ENCODE data around the gene RAD9A.
A peak's percentile ranks its signal among the peaks of the same experiment; 100 is the strongest.

The RAD9A gene

DNA sequence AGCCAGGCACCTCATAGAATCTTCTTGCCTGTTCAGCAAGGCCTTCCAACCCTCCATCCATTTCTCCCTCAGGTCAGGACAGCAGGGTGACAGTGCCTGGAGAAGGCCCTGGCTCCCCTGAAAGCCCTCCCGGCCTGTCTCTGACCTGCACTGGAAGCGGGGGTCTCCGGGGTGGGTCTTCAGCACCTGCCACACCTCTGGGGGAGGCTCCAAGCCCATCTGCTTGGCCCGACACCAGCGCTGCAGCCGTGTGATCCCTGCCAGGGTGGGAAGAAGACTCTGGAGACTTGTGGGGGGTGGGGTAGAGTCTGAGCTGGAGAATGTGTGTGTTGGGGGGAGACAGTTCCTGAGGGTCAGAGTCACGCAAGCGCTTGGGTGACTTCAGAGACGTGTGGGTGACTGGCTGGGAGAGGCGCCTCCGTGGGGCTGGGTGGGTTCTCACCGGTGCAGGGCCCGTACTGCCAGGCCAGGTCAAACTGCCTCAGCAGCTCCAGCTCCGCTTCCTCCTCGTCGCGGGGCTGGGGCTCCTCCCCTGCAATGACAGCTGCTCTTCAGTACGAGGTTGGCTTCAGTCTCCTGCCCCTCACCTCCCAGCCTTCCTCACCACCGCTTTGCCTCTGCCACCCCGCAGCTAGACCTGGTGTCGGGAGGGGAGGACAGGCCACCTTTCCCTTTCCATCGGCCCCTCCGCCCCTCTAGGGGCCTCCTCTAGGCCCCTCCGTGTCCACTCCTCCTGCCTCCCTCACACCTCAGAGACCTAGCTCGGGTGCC, 39.1 kb upstream of the RAD9A start:
- H3K4me3 ChIP-seq (ENCODE audit: low read depth in 1 of 2, low read length in 2 of 2), result peak overlapping the region; percentile 80 to 81
- peaks cover 3 to 11% of the 10 kb centered on the region in 2 donors for H3K36me3 ChIP-seq (ENCODE audit: control insufficient read depth in 1 of 2, insufficient read depth in 2 of 2, low read length in 2 of 2)
- peak overlapping the region; percentile 99 for H3K27ac ChIP-seq (ENCODE audit: low read length)
- H3K4me1 ChIP-seq (ENCODE audit: control insufficient read depth in 1 of 2, insufficient read depth in 2 of 2, low read length in 2 of 2), result peaks cover 32 to 36% of the 10 kb centered on the region in 2 donors
- no peaks in the 10 kb centered on the region for H3K27me3 ChIP-seq (ENCODE audit: low read depth, low read length)
- H3K9me3 ChIP-seq (ENCODE audit: control insufficient read depth in 1 of 2, low read length in 2 of 2), result no peaks in the 10 kb centered on the region

DNA sequence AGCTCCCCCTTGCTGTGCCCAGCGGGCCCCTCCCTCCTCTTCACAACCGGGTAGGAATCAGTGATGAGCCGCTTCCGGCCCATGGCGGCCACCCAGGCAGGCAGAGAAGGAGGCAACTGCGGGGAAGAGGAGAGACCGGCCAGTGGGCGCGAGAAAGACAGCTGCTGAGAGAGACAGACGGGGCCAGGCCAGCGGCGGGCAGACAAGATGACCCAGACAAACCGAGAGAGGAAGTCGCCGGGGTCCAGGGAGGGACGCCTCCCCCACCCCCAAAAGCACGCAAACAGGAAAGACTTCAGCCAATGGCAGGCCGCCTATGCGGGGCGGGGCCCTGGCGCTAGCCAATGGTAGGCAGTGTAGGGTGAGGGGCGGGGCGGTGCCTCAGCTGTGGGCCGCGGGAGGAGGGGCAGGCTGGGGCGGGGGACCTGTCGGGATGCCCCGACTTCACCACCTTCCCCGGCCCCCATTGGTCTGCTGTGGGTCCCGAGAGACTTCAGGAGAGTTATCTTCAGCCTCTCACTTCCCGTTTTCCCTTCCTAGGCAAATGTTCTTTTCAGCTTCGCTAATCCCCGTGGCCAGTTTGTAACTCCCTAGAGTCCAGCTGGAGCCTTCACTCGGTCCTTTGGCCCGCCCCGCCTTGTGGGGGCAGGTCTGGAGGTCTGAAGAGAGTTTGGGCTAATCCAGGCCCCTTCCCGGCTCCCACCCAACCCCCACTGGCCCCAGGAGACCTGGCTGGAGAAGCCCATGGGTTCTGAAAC, 38.3 kb upstream of the RAD9A start, which contains the start of gene POLD4:
Gene POLD4, minus strand, starts transcription at position 230 of the 758 bp plus-strand sequence. Its CDS starts 147 bp downstream, at position 83.
- peaks cover 32 to 42% of the 10 kb centered on the region in 2 donors for H3K4me1 ChIP-seq (ENCODE audit: control insufficient read depth in 1 of 2, insufficient read depth in 2 of 2, low read length in 2 of 2)
- peak within 1 kb of the TSS; percentile 80 to 81 for H3K4me3 ChIP-seq (ENCODE audit: low read depth in 1 of 2, low read length in 2 of 2)
- peaks cover 3 to 11% of the 10 kb centered on the region in 2 donors for H3K36me3 ChIP-seq (ENCODE audit: control insufficient read depth in 1 of 2, insufficient read depth in 2 of 2, low read length in 2 of 2)
- no peaks in the 10 kb centered on the region for H3K9me3 ChIP-seq (ENCODE audit: control insufficient read depth in 1 of 2, low read length in 2 of 2)
- peak within 1 kb of the TSS; percentile 99 for H3K27ac ChIP-seq (ENCODE audit: low read length)
- H3K27me3 ChIP-seq (ENCODE audit: low read depth, low read length), result no peaks in the 10 kb centered on the region

DNA sequence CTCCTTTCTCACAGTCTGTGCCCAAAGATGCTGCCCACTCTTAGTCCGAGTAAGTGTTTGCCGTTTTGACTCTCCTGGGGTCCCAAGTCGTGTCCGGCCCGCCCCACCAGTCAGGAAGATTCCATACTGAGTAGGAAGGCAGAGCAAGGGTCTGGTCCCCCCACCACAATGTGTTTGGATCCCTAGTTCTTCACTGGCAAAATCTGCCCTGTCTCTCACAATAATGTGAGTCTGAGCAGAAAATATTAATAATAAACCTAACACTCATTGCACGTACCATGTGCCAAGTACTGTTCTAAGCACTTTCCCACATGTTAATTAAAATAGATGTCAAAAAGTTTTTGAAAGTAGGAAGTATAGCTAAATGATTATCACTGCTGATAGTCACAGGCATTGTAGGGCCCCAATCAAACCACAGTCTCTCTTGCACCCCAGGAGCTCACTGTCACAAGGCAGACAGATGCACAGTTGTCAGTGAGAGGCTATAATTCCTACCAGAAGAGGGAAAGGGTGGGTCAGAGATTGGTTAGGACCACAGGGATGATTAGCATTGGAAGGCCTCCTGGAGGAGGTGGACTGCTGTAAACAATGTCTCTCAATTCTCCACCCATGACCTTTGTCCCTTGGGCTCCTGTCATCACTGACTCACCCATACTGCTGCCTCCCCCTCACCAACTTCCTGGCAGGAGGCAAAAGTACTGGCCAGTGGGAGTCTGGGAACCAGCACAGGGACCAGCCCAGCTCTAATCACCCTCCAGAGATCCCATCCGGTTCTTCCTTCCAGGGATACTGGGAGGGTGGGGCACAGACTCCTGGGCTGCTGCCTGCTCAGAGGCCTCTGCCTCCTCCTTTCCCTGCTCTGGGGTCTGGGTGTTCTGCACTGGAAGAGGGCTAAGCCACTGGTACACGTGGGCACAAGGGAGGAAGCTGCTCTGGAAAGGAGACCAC, 37.4 kb upstream of the RAD9A start:
- peak overlapping the region; percentile 80 to 81 for H3K4me3 ChIP-seq (ENCODE audit: low read depth in 1 of 2, low read length in 2 of 2)
- H3K27ac ChIP-seq (ENCODE audit: low read length), result peak overlapping the region; percentile 99
- H3K27me3 ChIP-seq (ENCODE audit: low read depth, low read length), result no peaks in the 10 kb centered on the region
- H3K4me1 ChIP-seq (ENCODE audit: control insufficient read depth in 1 of 2, insufficient read depth in 2 of 2, low read length in 2 of 2), result peaks cover 32 to 42% of the 10 kb centered on the region in 2 donors
- H3K36me3 ChIP-seq (ENCODE audit: control insufficient read depth in 1 of 2, insufficient read depth in 2 of 2, low read length in 2 of 2), result peaks cover 3 to 11% of the 10 kb centered on the region in 2 donors
- H3K9me3 ChIP-seq (ENCODE audit: control insufficient read depth in 1 of 2, low read length in 2 of 2), result no peaks in the 10 kb centered on the region

DNA sequence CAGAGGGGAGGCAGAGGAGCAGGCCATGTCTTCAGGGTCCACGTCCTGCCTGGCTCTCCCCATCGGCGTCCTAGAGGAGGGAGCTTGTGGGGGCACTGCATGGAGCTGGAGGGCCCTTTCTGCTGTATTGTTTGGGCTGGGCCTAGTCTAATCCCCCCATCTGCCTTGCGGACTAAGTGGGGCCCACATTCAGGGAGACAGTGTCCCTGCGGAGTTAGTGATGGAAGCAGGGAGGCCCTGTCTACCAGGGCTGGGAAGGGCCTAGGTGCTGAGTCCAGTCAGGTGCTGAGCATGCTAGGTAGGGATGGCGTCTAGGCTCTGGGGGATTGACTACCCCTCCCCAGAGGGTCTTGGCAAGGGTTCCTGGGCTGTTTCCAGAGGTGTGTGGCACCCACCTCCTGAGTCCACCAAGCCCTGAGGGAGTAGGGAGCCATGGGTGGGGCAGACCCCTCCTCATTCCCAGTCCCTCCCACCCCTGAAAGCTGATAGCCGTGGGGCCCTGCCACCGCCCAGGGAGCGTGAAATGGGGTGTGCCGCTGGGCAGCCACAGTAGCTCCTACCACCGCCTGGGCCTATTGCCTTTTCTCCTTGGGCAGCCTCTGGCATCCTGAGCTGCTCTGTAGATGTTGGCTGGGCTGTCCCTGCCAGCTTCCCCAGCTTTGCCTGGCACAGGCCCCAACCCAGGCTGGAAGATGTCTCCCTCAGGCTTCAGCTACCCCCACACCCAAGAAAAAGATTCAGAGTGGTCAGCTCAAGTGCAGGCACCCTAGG, 36.6 kb upstream of the RAD9A start:
- Histone ChIP-seq H3K4me3 (ENCODE audit: low read depth in 1 of 2, low read length in 2 of 2) (peak overlapping the region in 1 of 2 donors; percentile 80), H3K9me3 (ENCODE audit: control insufficient read depth in 1 of 2, low read length in 2 of 2) (no peaks in the 10 kb centered on the region), H3K4me1 (ENCODE audit: control insufficient read depth in 1 of 2, insufficient read depth in 2 of 2, low read length in 2 of 2) (peaks cover 32 to 42% of the 10 kb centered on the region in 2 donors), H3K27me3 (ENCODE audit: low read depth, low read length) (no peaks in the 10 kb centered on the region), H3K27ac (ENCODE audit: low read length) (peak overlapping the region; percentile 99), H3K36me3 (ENCODE audit: control insufficient read depth in 1 of 2, insufficient read depth in 2 of 2, low read length in 2 of 2) (peaks cover 3 to 11% of the 10 kb centered on the region in 2 donors)

DNA sequence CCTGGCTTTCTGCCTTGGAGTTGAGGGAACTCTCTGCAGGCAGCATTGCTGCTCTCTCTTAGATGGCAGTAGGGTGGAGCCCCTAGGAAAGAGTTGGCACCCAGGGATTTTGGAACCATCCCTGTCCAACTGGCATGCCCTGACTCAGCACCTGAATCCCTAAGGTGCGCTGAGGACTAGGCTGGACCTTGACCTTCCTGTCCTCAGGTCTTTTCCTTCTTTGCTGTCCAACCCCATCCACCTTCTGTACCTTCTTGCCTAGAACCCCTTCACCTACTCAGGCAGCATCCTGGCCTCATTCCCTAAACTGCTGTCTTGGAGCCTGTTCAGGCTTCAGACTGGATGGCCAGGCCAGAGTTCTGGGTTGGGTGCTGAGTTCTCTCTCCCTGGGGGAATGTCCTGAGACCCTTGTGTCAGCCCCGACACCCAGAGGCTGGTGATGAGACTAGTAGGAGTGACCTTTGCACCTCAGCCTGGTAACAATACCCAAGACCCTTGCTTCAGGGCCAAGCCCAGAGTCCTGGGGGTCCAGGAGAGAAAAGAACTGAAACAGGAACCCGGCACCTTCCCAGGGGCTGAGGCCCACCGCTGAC, 35.9 kb upstream of the RAD9A start:
- H3K9me3 ChIP-seq (ENCODE audit: control insufficient read depth in 1 of 2, low read length in 2 of 2), result no peaks in the 10 kb centered on the region
- no peak overlapping the region for H3K4me3 ChIP-seq (ENCODE audit: low read depth in 1 of 2, low read length in 2 of 2)
- H3K4me1 ChIP-seq (ENCODE audit: control insufficient read depth in 1 of 2, insufficient read depth in 2 of 2, low read length in 2 of 2), result peaks cover 32 to 42% of the 10 kb centered on the region in 2 donors
- peak overlapping the region; percentile 99 for H3K27ac ChIP-seq (ENCODE audit: low read length)
- H3K36me3 ChIP-seq (ENCODE audit: control insufficient read depth in 1 of 2, insufficient read depth in 2 of 2, low read length in 2 of 2), result peaks cover 3 to 11% of the 10 kb centered on the region in 2 donors
- no peaks in the 10 kb centered on the region for H3K27me3 ChIP-seq (ENCODE audit: low read depth, low read length)

DNA sequence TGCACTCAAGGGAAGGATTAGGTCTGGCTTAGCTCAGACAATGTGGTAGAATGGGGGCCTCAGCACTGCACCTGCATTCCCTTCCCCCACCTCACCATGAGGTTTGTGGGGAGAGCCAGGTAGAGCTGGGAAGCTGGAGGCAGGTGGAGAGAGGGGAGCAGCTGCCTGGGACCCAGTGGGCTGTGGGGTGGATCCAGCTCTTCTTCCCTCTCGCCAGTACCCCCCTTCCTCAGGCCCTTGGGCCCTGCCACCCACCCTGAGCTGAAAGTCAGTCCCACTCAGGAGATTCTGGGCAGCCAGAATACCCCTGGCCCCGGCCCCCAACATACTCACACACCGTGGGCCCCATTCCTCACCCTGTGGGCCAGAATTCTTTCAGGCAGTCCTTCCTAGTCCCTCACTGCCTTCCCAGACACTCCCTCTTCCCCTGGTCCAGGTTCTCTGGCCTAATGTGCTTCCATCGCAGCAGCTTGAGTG, 35.4 kb upstream of the RAD9A start:
- no peaks in the 10 kb centered on the region for H3K9me3 ChIP-seq (ENCODE audit: control insufficient read depth in 1 of 2, low read length in 2 of 2)
- H3K4me1 ChIP-seq (ENCODE audit: control insufficient read depth in 1 of 2, insufficient read depth in 2 of 2, low read length in 2 of 2), result peaks cover 29 to 40% of the 10 kb centered on the region in 2 donors
- peak overlapping the region; percentile 99 for H3K27ac ChIP-seq (ENCODE audit: low read length)
- H3K27me3 ChIP-seq (ENCODE audit: low read depth, low read length), result no peaks in the 10 kb centered on the region
- no peak overlapping the region for H3K4me3 ChIP-seq (ENCODE audit: low read depth in 1 of 2, low read length in 2 of 2)
- H3K36me3 ChIP-seq (ENCODE audit: control insufficient read depth in 1 of 2, insufficient read depth in 2 of 2, low read length in 2 of 2), result peaks cover 2 to 11% of the 10 kb centered on the region in 2 donors

DNA sequence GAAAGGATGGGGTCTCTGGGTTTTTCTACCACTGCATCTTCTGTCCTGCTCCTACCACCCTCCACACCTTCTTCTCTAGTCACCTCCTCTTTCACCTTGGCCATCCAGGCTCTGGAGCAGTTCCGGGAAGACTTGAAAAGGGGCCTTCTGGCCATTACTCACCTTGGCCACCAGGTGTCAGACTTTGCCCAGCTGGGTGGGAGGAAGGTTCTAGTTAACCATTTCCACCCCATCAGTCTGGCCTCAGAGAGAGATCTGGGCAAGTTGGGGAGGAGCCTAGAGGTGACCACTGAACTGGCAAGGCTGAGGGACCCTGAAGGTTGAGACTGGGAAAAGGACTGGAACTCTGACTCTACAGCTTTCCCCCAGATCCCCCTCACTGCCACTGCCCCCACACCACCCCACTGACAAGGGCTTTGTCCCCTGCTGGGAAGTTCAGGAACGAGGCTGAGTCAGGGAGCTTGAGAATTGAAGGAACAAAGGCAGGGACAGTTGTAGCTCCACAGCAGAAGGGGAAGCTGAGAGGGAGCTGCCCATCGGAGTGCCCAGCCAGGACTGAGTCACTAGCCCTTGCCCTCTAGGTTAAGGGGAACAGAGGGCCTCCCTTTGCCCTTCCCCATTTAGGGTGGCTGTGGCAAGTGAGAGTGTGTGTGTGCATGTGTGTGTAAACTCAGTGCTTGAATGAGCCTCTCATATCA, 34.8 kb upstream of the RAD9A start:
- H3K4me3 ChIP-seq (ENCODE audit: low read depth in 1 of 2, low read length in 2 of 2), result no peak overlapping the region
- no peaks in the 10 kb centered on the region for H3K27me3 ChIP-seq (ENCODE audit: low read depth, low read length)
- H3K9me3 ChIP-seq (ENCODE audit: control insufficient read depth in 1 of 2, low read length in 2 of 2), result no peaks in the 10 kb centered on the region
- H3K27ac ChIP-seq (ENCODE audit: low read length), result peak overlapping the region; percentile 99
- H3K4me1 ChIP-seq (ENCODE audit: control insufficient read depth in 1 of 2, insufficient read depth in 2 of 2, low read length in 2 of 2), result peaks cover 27 to 34% of the 10 kb centered on the region in 2 donors
- peaks cover 0 to 11% of the 10 kb centered on the region in 2 donors for H3K36me3 ChIP-seq (ENCODE audit: control insufficient read depth in 1 of 2, insufficient read depth in 2 of 2, low read length in 2 of 2)

DNA sequence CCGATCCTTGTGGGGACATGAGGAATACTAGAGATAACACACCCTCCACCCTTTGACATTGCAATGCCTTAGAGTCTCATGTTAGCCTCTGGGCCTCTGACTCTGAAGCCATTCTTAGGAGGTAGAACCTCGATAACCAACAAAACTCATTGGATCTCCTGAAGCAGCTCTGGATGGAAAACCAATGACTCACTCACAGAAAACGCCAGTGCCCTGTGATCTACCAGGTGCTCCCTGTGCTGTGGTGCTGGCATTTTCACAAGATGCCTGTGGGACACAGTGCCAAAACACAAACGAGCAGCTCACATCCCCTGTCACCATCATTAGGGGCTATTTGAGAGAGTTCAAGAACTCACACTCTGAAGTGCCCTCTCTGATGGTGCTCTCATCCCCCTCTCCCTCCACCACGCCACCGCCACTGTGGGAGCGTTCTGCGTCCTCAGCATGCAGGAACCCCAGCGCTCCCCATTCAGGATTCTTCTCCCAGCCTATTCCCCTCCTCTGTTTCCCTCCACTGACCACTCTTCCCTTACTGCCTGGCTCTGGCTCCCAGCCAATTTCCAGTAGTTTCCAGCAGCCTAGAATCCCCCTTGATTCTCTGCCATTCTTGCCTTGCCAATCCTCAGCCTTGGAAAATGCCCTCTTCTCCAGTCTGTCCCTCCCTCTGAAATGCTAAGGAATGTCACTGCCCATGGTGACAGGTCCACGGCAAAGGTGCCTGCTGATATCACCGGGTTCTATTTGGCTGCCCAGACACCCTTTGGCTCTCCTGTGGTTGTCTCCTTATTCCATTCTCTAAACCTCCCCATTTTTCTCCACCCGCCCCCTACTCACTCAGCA, 33.7 kb upstream of the RAD9A start:
- H3K4me3 ChIP-seq (ENCODE audit: low read depth in 1 of 2, low read length in 2 of 2), result no peak overlapping the region
- H3K27ac ChIP-seq (ENCODE audit: low read length), result peak overlapping the region; percentile 4
- peaks cover 27 to 32% of the 10 kb centered on the region in 2 donors for H3K4me1 ChIP-seq (ENCODE audit: control insufficient read depth in 1 of 2, insufficient read depth in 2 of 2, low read length in 2 of 2)
- H3K36me3 ChIP-seq (ENCODE audit: control insufficient read depth in 1 of 2, insufficient read depth in 2 of 2, low read length in 2 of 2), result peaks cover 0 to 9% of the 10 kb centered on the region in 2 donors
- H3K27me3 ChIP-seq (ENCODE audit: low read depth, low read length), result no peaks in the 10 kb centered on the region
- no peaks in the 10 kb centered on the region for H3K9me3 ChIP-seq (ENCODE audit: control insufficient read depth in 1 of 2, low read length in 2 of 2)

DNA sequence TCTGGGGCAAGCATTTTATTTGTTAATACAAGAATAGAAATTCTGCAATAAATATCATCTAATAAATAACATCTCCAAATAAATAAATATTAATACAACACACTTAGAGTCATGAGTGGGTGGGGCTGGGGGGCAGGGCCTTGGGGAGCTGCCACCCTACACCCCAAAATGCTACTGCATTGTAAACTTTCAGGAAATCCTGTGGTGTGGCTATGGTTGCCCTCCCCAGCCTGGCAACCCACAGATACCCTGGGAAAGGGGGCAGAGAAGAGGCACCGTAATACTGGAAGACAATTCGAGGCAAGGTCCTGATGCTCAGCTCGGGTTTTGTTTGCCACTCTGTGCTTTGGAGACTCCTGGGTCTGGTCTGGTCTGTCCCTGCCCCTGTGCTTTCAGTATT, 27.6 kb upstream of the RAD9A start:
- Histone ChIP-seq H3K4me1 (ENCODE audit: control insufficient read depth in 1 of 2, insufficient read depth in 2 of 2, low read length in 2 of 2) (peaks cover 11 to 35% of the 10 kb centered on the region in 2 donors), H3K9me3 (ENCODE audit: control insufficient read depth in 1 of 2, low read length in 2 of 2) (no peaks in the 10 kb centered on the region), H3K4me3 (ENCODE audit: low read depth in 1 of 2, low read length in 2 of 2) (no peak overlapping the region), H3K36me3 (ENCODE audit: control insufficient read depth in 1 of 2, insufficient read depth in 2 of 2, low read length in 2 of 2) (peaks cover 3 to 9% of the 10 kb centered on the region in 2 donors), H3K27ac (ENCODE audit: low read length) (no peak overlapping the region), H3K27me3 (ENCODE audit: low read depth, low read length) (no peaks in the 10 kb centered on the region)
